RWPE1 (cell line): ENCODE data around the gene SVIP.

Experiments
- CTCF ChIA-PET: fragments of 350-600 bp; sonication (Branson Sonifier 250); formaldehyde crosslinking; extraction: SDS; loops from one replicate; lab custom pipeline; 2021; lab: Yijun Ruan, JAX
- POLR2A ChIA-PET: fragments of 400-600 bp; formaldehyde crosslinking; extraction: SDS; loops from one replicate; lab custom pipeline; 2020; ENCODE audit warnings: antibody characterized with exemption; ENCODE audit not compliant: low non-redundant PET; lab: Yijun Ruan, JAX
- DNase-seq: peaks from one replicate; pipeline ENCODE4 v3.0.0; 2012; ENCODE audit warnings: low spot score
- H3K27ac ChIP-seq: fragments of 450-650 bp; 2 replicates; pipeline ENCODE4 v1.5.1; 2017
- TF ChIP-seq, protein P1 (sequence below): fragments of 450-650 bp; conservative IDR thresholded peaks from 2 replicates; pipeline ENCODE4 v1.5.1; 2017; ENCODE audit warnings: low read depth, mild to moderate bottlenecking

The SVIP gene

DNA sequence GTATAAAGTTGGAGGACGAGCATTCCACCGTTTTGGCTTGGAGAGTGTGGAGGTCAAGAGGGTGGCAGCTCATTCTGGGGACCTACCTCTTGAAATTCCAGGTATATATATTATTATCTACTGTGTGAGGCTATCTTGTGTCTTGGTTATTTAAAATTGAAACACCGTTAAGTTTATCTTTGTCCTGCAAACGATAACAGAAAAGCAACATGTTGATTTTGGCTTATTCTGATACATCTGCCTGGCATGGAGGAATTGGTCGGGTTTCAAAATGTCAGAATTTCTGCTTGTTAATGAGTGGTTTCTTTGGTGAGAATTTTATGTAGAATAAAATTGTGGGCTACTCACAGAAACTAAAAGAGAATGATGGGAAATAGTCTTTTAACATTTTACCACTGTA is 54.4 kb downstream of the SVIP start:
- TF ChIP-seq, protein P1, sequence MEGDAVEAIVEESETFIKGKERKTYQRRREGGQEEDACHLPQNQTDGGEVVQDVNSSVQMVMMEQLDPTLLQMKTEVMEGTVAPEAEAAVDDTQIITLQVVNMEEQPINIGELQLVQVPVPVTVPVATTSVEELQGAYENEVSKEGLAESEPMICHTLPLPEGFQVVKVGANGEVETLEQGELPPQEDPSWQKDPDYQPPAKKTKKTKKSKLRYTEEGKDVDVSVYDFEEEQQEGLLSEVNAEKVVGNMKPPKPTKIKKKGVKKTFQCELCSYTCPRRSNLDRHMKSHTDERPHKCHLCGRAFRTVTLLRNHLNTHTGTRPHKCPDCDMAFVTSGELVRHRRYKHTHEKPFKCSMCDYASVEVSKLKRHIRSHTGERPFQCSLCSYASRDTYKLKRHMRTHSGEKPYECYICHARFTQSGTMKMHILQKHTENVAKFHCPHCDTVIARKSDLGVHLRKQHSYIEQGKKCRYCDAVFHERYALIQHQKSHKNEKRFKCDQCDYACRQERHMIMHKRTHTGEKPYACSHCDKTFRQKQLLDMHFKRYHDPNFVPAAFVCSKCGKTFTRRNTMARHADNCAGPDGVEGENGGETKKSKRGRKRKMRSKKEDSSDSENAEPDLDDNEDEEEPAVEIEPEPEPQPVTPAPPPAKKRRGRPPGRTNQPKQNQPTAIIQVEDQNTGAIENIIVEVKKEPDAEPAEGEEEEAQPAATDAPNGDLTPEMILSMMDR = no peak
- CTCF ChIA-PET = interaction anchor here (1.1 kb wide), 1 partner anchor 12 kb away, joined by 3 read pairs; no protein-coding TSS in a partner anchor
- no peak overlapping the region for H3K27ac ChIP-seq
- POLR2A ChIA-PET = no interaction called here
- DNase-seq = no peak

DNA sequence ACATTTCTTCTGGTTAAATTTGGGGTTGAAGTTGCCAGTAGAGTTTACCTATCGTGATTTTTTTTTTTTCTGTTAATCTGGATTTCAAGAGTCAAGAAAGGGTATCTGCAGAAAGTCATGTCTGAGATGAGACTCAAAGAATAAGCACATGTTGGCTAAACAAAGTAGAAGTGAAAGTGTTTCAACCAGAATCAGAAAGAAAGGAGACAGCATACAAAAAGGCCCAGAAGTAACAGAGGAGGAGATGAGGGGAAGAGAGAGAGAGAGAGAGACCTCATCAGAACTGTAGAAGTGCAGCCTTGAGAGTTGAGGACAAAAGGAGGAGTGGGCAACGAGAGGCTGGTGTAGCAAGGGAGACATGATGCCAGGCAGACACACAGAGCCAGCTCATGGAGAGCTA is 54.9 kb downstream of the SVIP start:
- no peak overlapping the region for H3K27ac ChIP-seq
- no peak for DNase-seq
- POLR2A ChIA-PET = no interaction called here
- TF ChIP-seq, protein P1 = no peak
- CTCF ChIA-PET = no interaction called here

DNA sequence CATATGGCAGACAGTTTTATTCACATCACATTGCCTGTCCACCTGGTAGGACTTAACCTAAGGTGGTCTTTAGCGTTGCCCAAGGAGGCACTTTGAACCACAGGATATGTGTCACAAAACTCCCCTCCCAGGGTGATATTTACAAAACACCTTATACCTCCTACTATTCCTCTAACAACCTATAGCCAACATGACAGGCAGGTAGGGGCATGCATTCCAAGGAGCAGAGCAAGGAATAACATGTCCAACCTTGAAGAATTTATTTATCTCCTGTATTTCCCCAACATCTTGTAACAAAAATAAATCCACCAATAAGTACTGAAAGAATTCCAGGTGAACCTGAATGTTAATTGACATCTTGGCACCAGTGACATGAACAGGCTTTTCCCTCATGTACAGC is 60.5 kb downstream of the SVIP start:
- no peak for DNase-seq
- H3K27ac ChIP-seq = no peak overlapping the region
- ChIA-PET POLR2A (no interaction called here), CTCF (no interaction called here)
- TF ChIP-seq, protein P1 = no peak
